ENCODE measurements around the gene TMEM163.
A peak's percentile ranks its signal among the peaks of the same experiment; 100 is the strongest.

The TMEM163 gene

DNA sequence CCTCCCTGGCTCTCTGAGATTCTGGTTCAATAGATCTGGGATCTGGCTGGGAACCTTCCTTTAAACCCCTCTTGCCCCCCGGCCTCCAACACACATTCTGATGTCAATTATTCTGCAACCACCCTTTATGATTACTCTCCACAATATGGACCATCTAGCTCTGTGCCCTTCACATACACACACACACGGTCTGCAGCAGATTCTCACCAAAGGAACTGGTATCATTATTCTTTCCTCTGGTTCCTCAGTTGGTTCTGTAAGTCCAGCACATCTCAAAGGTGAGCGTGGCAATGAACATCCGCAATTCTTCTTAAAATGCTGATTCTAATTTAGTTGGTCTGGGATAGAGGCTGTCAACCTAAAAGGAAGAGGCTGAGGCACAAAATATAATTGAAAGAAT, 2.8 kb upstream of the TMEM163 start:
- no peak for DNase-seq

DNA sequence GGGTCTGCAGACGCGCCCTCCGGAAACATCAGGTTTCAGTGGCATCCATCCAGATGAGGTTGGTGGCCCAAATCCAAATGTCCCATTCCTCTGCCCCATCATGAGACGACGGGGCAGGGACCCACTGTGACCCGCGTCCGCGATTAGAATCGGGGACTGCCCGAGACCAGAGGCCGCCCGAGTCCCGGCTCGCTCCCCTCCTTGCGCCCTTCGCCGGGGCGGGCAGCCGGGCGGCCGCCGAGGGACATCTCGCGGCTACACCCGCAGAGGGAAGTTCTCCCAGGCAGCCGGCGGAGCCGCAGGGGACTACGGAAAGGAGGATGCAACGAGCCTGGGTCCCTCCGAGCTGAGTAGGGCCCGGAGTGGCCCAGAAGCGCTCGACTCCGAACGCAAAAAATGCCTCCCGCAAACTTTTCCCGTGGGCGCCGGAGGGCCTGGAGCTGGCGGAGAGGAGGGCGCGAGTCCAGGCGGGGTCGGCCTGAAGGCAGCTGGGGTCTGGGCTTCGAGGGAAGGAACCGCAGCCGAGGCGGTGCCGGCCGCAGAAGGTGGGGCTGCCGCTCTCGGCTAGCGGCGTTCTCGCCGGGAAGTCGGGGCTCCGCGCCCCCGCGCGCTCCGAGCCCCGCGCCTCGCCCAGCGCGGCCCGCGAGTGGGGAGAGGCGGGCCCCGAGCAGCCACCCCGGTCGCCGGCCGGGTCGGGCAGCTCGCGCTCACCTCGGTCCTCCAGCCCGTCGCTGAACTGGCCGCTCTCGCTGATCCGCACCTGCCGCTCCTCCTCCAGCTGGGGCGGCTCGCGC, 580 bp downstream of the TMEM163 start:
- peak in 1 of 2 donors; percentile 25 for DNase-seq

DNA sequence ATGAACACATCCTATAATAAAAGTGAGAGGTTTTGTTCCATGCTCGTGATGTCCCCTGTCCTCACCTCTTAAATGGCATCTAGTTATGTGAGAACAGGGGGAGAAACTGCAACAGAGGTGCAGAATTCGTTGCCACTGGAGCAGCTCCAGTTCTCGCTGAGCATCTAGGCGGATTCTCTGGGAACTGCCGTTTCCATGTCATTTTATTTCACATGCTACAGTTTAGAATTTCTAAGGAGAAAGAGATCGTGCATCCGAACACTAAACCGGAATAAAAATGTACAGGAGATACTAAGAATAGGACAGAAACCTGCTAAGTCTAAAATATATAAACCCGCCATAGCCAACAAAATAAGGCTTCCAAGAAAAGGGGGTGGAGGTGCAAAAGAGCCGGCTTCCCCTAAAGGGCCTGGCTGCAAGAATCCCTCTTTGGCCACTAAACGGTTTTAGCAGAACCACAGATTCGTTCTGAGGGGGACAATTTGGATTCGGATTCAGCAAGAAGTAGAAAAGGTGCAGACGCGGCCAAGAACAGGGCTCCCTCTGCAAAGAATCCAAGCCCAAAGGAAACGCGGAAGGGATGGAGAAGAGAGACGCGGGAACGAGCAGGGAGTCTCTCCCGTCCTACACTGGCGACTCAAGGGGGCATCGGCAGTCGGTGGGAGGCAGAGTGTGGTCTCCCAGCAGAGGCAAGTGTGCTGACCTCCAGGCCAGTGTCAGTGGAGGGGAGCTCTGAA, 1.3 kb downstream of the TMEM163 start:
- DNase-seq: no peak

DNA sequence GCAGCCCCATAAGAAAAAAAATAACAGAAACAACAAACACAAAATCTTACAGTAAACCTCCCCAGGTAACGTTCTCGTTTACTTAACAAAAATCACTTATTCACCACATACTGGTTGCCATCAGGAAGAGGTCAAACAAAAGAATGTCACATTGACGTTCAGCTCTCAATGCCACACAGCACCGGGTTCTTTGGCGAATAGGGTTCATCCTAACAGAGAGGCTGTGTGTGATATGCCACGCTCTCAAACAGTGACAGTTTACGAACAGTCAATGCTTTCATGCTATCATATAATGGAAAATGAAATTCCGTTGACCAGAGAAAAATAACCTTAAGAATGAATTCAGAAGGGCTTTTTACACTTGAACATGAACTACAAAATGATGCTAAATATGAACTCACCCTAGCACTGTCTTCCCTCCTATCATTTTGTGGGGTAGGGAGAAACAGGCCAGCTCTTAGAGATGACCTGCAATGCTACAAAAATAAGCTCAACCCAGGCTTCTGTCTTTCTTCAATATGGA, 2.0 kb downstream of the TMEM163 start:
- no peak for DNase-seq

DNA sequence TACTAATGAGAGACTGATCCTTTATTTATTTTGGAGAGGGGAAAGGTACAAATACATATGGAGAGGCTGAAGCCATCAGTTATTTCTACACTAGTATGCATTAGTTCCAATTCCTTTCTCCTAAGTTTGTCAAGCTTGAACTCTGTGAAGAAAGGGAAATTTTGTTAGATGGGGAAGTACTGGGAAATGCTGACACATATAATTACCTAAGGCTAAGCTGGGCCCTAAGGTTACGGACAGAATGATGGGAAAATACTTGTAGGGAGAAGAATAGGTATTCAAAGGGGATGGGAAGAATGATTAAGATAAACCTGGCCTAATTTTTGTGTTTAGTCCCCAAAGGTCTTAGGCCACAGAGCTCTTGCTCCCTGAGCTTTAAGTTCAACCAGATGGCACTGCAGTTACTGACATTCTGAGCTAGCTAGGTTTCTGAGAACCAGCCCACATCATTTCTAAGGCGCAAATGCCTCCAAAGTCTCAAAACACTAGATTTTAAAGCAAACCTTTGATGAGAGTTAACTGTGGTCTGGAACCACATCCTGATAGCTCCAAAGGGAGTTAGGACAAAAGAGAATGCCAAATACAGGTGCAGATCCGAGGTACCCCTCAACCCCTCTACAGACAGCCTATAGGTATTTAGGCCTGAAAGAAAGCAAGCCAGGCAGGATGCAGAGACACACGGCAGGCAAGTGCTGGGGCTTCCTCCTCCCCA, 2.7 kb downstream of the TMEM163 start:
- no peak for DNase-seq

- no peak for DNase-seq
Measured at GRCh38 chr2:134714228-134714627, 4.6 kb downstream of the TMEM163 start.

DNA sequence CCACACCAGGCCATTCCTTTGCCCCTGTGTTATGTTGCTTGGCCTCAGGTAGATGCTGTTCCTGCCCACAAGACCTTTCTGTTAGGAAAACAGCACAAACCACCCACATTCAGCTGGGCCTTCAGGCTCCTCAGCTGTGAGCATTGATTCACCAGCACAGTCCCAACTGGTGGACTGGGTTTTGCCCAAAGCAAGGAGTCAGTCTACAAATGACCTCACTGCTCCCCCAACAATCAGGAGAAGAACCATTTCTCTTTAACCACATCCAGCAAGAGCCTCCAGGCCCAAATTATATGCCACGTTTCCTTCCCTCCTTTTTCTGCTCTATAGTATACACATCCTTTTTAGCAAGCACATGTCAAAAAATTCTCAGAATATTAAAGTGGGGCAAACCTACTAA, 5.2 kb downstream of the TMEM163 start:
- no peak for DNase-seq

GRCh38 chr2:134713176-134713575, 5.6 kb downstream of the TMEM163 start:
- DNase-seq: no peak

- no peak for DNase-seq
Measured at GRCh38 chr2:134712736-134713135, 6.1 kb downstream of the TMEM163 start.

DNA sequence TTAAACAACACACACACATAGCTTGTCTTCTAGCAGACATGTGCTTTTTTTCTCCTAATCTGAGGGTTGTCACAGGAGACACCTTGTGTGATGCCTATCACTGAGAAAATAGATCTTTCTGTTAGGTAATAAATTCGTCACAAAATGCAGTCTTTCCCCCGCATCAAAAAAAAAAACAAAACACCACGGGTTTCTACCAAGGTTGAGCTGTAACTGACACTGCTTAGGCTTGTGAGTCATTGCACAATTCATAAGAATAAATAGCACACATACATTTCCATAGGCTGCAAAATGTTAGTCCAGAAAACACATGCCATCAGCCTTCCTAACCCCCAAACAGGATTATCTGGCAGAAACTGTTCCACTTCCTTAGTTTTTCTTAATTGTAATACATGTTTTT, 6.5 kb downstream of the TMEM163 start:
- DNase-seq: no peak

- no peak for DNase-seq
Measured at GRCh38 chr2:134711692-134712091, 7.1 kb downstream of the TMEM163 start.

GRCh38 chr2:134707330-134707676, 11.5 kb downstream of the TMEM163 start:
- DNase-seq: no peak

GRCh38 chr2:134706587-134707329, 12.0 kb downstream of the TMEM163 start:
- DNase-seq: no peak

DNA sequence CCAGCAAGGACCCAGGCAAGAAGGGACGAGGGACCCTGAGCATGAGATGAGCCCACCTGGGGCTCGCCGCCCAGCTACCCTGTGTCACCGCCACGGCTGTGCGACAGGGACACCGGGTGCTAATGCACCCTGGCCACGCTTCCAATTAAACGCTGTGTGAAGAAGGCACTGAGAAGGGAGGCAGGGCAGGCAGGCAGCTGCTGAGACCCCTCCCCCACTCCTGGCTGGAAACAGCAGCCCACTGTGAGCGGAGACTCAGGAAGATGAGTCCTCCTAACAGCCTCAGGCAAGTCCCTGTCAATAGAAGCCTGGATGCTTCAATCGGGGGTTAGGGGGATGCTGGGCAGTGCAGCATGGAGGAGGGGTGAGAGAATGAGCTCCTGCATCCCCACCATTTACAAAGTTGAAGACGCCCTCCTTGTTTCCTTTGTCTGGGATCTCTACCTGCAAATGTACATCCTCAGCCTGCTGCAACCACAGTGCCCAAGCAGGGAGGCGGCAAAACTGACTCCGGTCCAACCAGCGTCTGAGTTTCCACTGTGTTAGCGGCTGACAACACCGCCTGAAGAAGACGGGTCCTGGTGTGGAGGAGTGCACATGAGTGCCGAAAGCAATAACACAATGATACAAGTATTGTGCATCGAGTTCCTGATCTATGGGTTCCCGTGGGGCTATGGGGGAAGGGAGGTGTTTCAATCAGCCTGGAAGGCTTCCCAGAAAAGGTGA, 12.8 kb downstream of the TMEM163 start:
- no peak for DNase-seq

GRCh38 chr2:134704173-134704572, 14.6 kb downstream of the TMEM163 start:
- no peak for DNase-seq

- no peak for DNase-seq
Measured at GRCh38 chr2:134703426-134703825, 15.4 kb downstream of the TMEM163 start.

DNA sequence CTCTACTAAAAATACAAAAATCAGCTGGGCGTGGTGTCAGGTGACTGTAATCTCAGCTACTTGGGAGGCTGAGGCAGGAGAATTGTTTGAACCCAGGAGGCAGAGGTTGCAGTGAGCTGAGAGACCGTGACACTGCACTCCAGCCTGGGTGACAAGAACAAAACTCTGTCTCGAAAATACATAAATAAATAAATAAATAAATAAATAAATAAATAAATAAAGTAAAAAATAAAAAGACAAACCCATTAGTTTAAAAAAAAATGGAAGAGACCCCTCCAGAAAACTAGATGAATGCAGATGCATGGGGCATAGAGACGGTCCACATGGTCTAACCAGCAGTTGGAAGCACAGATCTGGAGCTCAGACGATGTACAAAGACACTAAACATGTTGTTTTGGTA, 18.1 kb downstream of the TMEM163 start:
- no peak for DNase-seq

DNA sequence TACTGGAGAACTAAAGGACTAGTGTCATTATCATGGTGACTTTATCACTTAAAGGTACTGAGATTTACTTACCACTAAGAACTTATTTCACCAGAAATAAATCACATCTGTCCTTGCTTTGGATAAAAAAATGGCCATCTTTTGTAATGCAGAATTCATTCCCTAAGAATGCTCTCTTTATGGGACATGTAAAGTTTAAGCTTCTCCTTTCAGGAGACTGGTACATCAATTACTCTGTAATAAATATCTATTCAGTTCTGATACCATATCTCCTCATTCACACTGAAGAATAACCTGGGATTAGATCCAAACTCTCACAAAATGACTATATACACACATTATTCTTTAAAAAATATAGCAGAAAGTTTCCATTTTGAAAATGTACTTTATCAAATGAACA, 24.4 kb downstream of the TMEM163 start:
- DNase-seq: no peak

- no peak for DNase-seq
Measured at GRCh38 chr2:134693359-134694330, 25.2 kb downstream of the TMEM163 start.

DNA sequence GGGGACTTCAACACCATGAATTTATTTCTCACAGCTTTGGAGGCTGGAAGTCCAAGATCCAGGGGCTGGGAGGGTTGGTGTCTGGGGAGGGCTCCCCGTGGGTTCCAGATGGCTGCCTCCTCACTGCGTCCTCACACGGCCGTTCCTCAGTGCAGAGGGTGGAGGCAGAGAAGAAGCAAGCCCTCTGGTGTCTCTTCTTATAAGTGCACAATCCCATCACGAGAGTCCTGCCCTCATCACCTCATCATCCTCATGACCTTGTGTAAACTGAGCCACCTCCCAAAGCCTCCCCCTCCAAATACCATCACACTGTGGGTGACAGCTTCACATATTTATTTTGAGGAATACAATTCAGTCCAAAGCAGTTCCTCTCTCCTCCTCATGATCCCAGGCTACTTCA, 26.3 kb downstream of the TMEM163 start:
- no peak for DNase-seq

- DNase-seq: no peak
Measured at GRCh38 chr2:134690629-134691215, 28.1 kb downstream of the TMEM163 start.
